Nasal cavity respiratory epithelium epithelial cell of viscerocranial mucosa (primary cell): Measurements from ENCODE around the gene GRID1. TPM values are rescaled to one million over a fixed set of nuclear protein-coding genes. Genes with fewer than 3 reads are reported as not detected.

ENCODE experiments used
- total RNA-seq: library from RNA; depleted of rRNA; stranded (reverse); fragments of >200 nt; gene quantifications from 2 replicates; pipeline ENCODE4 v1.2.3, GENCODE V29; 2014

Gene GRID1
- total RNA-seq = 0.21 TPM in 1 of 2 replicates, not detected in the other

DNA sequence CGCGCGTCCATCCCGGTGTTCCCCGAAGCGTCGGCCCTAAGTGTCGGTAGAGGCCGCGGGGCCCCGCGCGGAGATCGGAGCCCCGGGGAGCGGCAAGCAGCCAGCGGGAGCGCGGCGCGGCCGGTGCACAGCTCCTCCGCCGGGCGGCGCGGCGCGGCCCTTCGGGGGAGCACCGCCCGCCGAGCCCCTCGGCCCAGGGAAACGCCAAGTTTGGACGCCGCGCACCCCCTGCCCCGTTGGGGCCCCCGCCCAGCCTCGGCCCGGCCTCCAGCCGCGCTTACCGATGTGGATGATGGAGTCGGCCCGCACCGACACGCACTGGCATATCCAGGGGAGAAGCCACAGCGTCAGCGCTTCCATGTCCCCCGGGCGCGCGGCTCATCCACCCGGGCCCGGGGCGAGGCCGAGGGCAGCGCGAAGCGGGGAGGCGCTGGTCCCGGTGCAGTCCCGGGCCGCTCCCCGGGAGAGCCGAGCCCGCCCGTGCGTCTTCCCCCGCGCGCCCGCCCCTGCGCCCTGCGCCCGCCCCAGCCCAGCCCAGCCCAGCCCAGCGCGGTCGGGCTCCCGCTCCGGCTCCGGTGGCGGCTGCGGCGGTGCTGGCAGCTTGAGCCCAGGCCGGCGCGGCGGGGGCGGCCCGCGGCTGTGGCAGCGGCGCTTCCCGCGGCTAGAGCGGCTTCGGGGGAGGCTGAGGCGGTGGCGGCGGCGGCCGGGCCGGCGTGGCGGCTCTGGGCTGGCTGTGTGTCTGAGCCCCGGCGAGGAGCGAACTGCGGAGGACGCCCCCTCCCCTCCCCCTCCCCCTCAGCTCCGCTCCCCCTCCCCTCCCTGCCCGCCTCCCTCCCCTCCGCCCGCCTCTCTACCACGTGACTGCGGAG is at the start of gene GRID1:
Gene GRID1, minus strand, starts transcription at position 763 of the 869 bp plus-strand sequence.

Other genes starting within 250 kb of the GRID1 start
- 68.4 and 78.0 TPM in 2 replicates for gene WAPL, start 155.0 kb upstream of the GRID1 start, total RNA-seq